ENCODE data around the gene FRRS1. TPM values are rescaled to one million over a fixed set of nuclear protein-coding genes. Genes with fewer than 3 reads are reported as not detected.

The FRRS1 gene
- total and polyA plus RNA-seq, 2 of the 4 experiments (the other 2 are of a cell fraction), result 3.8 to 23.5 TPM

- no peak for TF ChIP-seq RCOR1 (IDR thresholded peaks at IDR 0.05; ENCODE audit: insufficient replicate concordance, low read length)
- no peak for TF ChIP-seq MAZ (IDR thresholded peaks at IDR 0.05; ENCODE audit: borderline replicate concordance, low read depth, low read length)
- ChIA-PET POLR2A (ENCODE audit: unreplicated experiment) (no interaction called here), CTCF (no interaction called here)
These were observed 12.3 kb downstream of the FRRS1 start for GRCh38 chr1:99754055-99754626.

More at GRCh38 chr1:99754055-99754626, 12.3 kb downstream of the FRRS1 start:
- Histone ChIP-seq H2BK120ac (ENCODE audit: low read depth, low read length) (no peak overlapping the region), H3K56ac (ENCODE audit: extremely low read depth, insufficient read depth, low read length) (no peak overlapping the region), H3K27me3 (ENCODE audit: control insufficient read depth, insufficient read depth, low read length) (no peaks in the 10 kb centered on the region), H3K79me1 (ENCODE audit: low read depth in 1 of 2, low read length in 2 of 2) (no peaks in the 10 kb centered on the region; a peak in 1 of 4 replicates), H2BK5ac (ENCODE audit: low read depth, low read length, poor library complexity, severe bottlenecking) (no peak overlapping the region), H2AFZ (replicated peaks; ENCODE audit: low read length, poor library complexity) (no peak overlapping the region), H3K27ac (ENCODE audit: insufficient read depth, low read length) (no peak overlapping the region), H3K23ac (ENCODE audit: low read depth, low read length) (no peak overlapping the region), H3K14ac (replicated peaks; ENCODE audit: low read depth, low read length) (no peak overlapping the region), H3K4me1 (ENCODE audit: control insufficient read depth, insufficient read depth, low read length) (no peaks in the 10 kb centered on the region), H3K4me3 (ENCODE audit: insufficient read depth, low read depth, low read length) (no peak overlapping the region), H3K18ac (ENCODE audit: low read depth, low read length) (no peak overlapping the region), H4K5ac (ENCODE audit: low read depth, low read length) (no peak overlapping the region), H3K9me1 (ENCODE audit: insufficient read depth, low read length) (no peaks in the 10 kb centered on the region), H2BK15ac (ENCODE audit: low read depth, low read length) (no peak overlapping the region), H3K4me2 (ENCODE audit: low read depth, low read length) (no peak overlapping the region), H4K91ac (ENCODE audit: insufficient read depth, low read depth, low read length) (no peak overlapping the region), H3K4ac (ENCODE audit: low read depth, low read length) (no peak overlapping the region), H2AK5ac (ENCODE audit: low read depth, low read length) (no peak overlapping the region), H2BK20ac (ENCODE audit: low read depth, low read length) (no peak overlapping the region), H3K9ac (ENCODE audit: low read depth, low read length) (no peak overlapping the region), H3K36me3 (ENCODE audit: control insufficient read depth, insufficient read depth, low read length) (no peaks in the 10 kb centered on the region), H3K9me3 (ENCODE audit: control insufficient read depth, insufficient read depth, low read length) (no peaks in the 10 kb centered on the region), H4K8ac (ENCODE audit: low read depth in 2 of 2, low read length in 2 of 2) (no peak overlapping the region), H2AK9ac (replicated peaks; ENCODE audit: low read depth, low read length, poor library complexity) (no peak overlapping the region), H4K20me1 (ENCODE audit: insufficient read depth, low read length) (no peaks in the 10 kb centered on the region)
- no CpG with 5 or more reads among the region's 2 CpGs for WGBS, 2 experiments (ENCODE audit: extremely low coverage in 2 of 2, insufficient read length in 1 of 2)
- ATAC-seq (ENCODE audit: low read depth) (no peak), DNase-seq (no peak)
- intact Hi-C loops (cut with micrococcal nuclease) (no loop called here), dilution Hi-C loops (cut with HindIII; ENCODE audit: low sequenced_read_pairs, unreplicated experiment) (no loop called here), in situ Hi-C loops (cut with MboI; ENCODE audit: low sequenced_read_pairs) (no loop called here)
- no TSS peak for BruUV-seq (replicated peaks)

Data from IMR-90 (cell line).